K562 (cell line): Measurements from ENCODE around the gene HSD3B7. TPM values are rescaled to one million over a fixed set of nuclear protein-coding genes. Genes with fewer than 3 reads are reported as not detected.

Experiments used
- CBX1 ChIP-seq: sonication (generic); IDR thresholded peaks from 2 replicates; pipeline ENCODE4 v1.6.1; 2016; ENCODE audit warnings: antibody characterized with exemption, low read depth, mild to moderate bottlenecking
- DEAF1 ChIP-seq: fragments of 450-650 bp; formaldehyde crosslinking; IDR thresholded peaks from 2 replicates; pipeline ENCODE4 v1.4.0; 2020; ENCODE audit warnings: mild to moderate bottlenecking, moderate library complexity
- ELF2 ChIP-seq: fragments of 250-450 bp; sonication (Bioruptor Pico); IDR thresholded peaks from 2 replicates; pipeline ENCODE4 v1.5.0; 2021; ENCODE audit warnings: mild to moderate bottlenecking
- FOXK1 ChIP-seq: sonication (generic); formaldehyde crosslinking; IDR thresholded peaks from 2 replicates; pipeline ENCODE4 v1.8.0; 2022; ENCODE audit warnings: missing genetic modification reagents, mild to moderate bottlenecking, borderline replicate concordance
- HEY1 ChIP-seq: fragments of 250-450 bp; sonication (Bioruptor Pico); IDR thresholded peaks from 2 replicates; pipeline ENCODE4 v1.5.0; 2020; ENCODE audit warnings: mild to moderate bottlenecking, moderate library complexity, borderline replicate concordance
- HIVEP1 ChIP-seq: fragments of 250-450 bp; sonication (Bioruptor Pico); IDR thresholded peaks from 2 replicates; pipeline ENCODE4 v1.4.0; 2020; ENCODE audit warnings: mild to moderate bottlenecking
- HNRNPUL1 ChIP-seq: fragments of 200-400 bp; formaldehyde crosslinking; IDR thresholded peaks from 2 replicates; pipeline ENCODE4 v1.6.1; 2017; ENCODE audit warnings: low read length
- KLF16 ChIP-seq: IDR thresholded peaks from 2 replicates; pipeline ENCODE4 v1.6.1; 2016; ENCODE audit warnings: antibody characterized with exemption
- MXD1 ChIP-seq: fragments of 250-450 bp; sonication (Bioruptor Pico); IDR thresholded peaks from 2 replicates; pipeline ENCODE4 v1.8.0; 2021; ENCODE audit warnings: borderline replicate concordance, mild to moderate bottlenecking, moderate library complexity; ENCODE audit not compliant: poor library complexity, severe bottlenecking
- NFATC3 ChIP-seq: fragments of 450-650 bp; IDR thresholded peaks from 2 replicates; pipeline ENCODE4 v1.6.1; 2017; ENCODE audit warnings: mild to moderate bottlenecking
- NR2F6 ChIP-seq: fragments of 450-650 bp; formaldehyde crosslinking; IDR thresholded peaks from 2 replicates; pipeline ENCODE4 v1.4.0; 2020; ENCODE audit warnings: mild to moderate bottlenecking
- POLR2AphosphoS5 ChIP-seq: IDR thresholded peaks from 2 replicates; pipeline ENCODE4 v1.6.1; 2011; ENCODE audit warnings: mild to moderate bottlenecking, low read depth, low read length, moderate library complexity; ENCODE audit not compliant: control insufficient read depth, insufficient read depth
- POLR2B ChIP-seq: fragments of 450-650 bp; IDR thresholded peaks from 2 replicates; pipeline ENCODE4 v1.6.1; 2018; ENCODE audit warnings: low read depth; ENCODE audit not compliant: partially characterized antibody
- POLR2G ChIP-seq: fragments of 200-400 bp; formaldehyde crosslinking; IDR thresholded peaks from 2 replicates; pipeline ENCODE4 v1.6.1; 2017; ENCODE audit warnings: low read depth, mild to moderate bottlenecking, antibody characterized with exemption, low read length, moderate library complexity
- PTRF ChIP-seq: fragments of 450-650 bp; IDR thresholded peaks from 2 replicates; pipeline ENCODE4 v1.6.1; 2016; ENCODE audit warnings: mild to moderate bottlenecking, missing genetic modification characterization, missing compliant biosample characterization
- SAFB2 ChIP-seq: fragments of 200-400 bp; formaldehyde crosslinking; IDR thresholded peaks from 2 replicates; pipeline ENCODE4 v1.6.1; 2018; ENCODE audit warnings: borderline replicate concordance, low read length, low read depth, moderate library complexity; ENCODE audit not compliant: severe bottlenecking
- SNIP1 ChIP-seq: fragments of 450-650 bp; IDR thresholded peaks from 2 replicates; pipeline ENCODE4 v1.7.1; 2017; ENCODE audit warnings: low read depth, mild to moderate bottlenecking
- VEZF1 ChIP-seq: fragments of 200-800 bp; sonication (Bioruptor generic); IDR thresholded peaks from 2 replicates; pipeline ENCODE4 v1.6.1; 2017; ENCODE audit warnings: missing genetic modification characterization, missing compliant biosample characterization
- ZFP91 ChIP-seq: sonication (generic); formaldehyde crosslinking; IDR thresholded peaks from 2 replicates; pipeline ENCODE4 v1.8.0; 2022; ENCODE audit warnings: mild to moderate bottlenecking, missing genetic modification reagents
- polyA plus RNA-seq, 8 experiments: library from polyadenylated mRNA; depleted of rRNA in 4 of 8; stranded (reverse) in 5 of 8; unstranded in 3 of 8; fragments of >200 nt; fragmentation: Nextera tagmentation in 2 of 8; fragmentation: Illumina TruSeq in 1 of 8; extraction: Ambion mirVana in 2 of 8; extraction: Trizol in 1 of 8; gene quantifications; 2 replicates each; pipeline versions ENCODE4 v1.2.1 to v1.2.3, GENCODE V29; 2011 to 2014; ENCODE audit warnings: inconsistent platforms in 1 of 8, missing spikeins in 1 of 8
- total RNA-seq, 7 experiments: library from RNA; depleted of rRNA in 6 of 7; stranded (reverse); fragments of >200 nt in 6 of 7; fragmentation: Illumina TruSeq in 2 of 7; extraction: Trizol in 2 of 7; gene quantifications; 2 replicates each; pipeline versions ENCODE4 v1.2.1 to v1.2.3, GENCODE V29; 2011 to 2021; ENCODE audit warnings: low replicate concordance in 1 of 7

The HSD3B7 gene
- total and polyA plus RNA-seq, 9 of the 15 experiments (the other 6 are each of a cell fraction or from before 2014, with no cell fraction given), result 5.4 to 49.1 (median 23.0) TPM

GRCh38 chr16:30963925-30964511 lies 21.0 kb upstream of the HSD3B7 start (continued):
- TF ChIP-seq VEZF1, result no peak
- peak; percentile 38 for TF ChIP-seq POLR2B
- no peak for TF ChIP-seq HEY1 (CRISPR knock-in tag)
- no peak for TF ChIP-seq HNRNPUL1
- no peak for TF ChIP-seq KLF16
- no peak for TF ChIP-seq NR2F6 (CRISPR knock-in tag)
- TF ChIP-seq POLR2G, result peak; percentile 16; the same call in 1 of the 2 replicates
- no peak for TF ChIP-seq DEAF1 (CRISPR knock-in tag)
- TF ChIP-seq MXD1 (CRISPR knock-in tag), result no peak
- no peak for TF ChIP-seq SAFB2
- TF ChIP-seq FOXK1, result no peak
- TF ChIP-seq NFATC3, result no peak
- TF ChIP-seq ZFP91 (CRISPR knock-in tag), result no peak
- no peak for TF ChIP-seq POLR2AphosphoS5
- TF ChIP-seq SNIP1, result no peak
- TF ChIP-seq ELF2, result no peak
- no peak for TF ChIP-seq HIVEP1 (CRISPR knock-in tag)
- no peak for TF ChIP-seq CBX1
- TF ChIP-seq PTRF (tag), result no peak
